Skin epidermis (tissue), 12 donors: ENCODE results near the gene KLRF2.
A peak's percentile ranks its signal among the peaks of the same experiment; 100 is the strongest.

Experiments
- H3K27ac ChIP-seq, 21 experiments: fragments of 200-600 bp; sonication (generic) in 11 of 21; one replicate each; pipeline ENCODE4 v1.5.0; 2020; ENCODE audit warnings: mild to moderate bottlenecking in 3 of 21, inconsistent platforms in 2 of 21, moderate library complexity in 2 of 21
- H3K4me3 ChIP-seq, 7 experiments: fragments of 200-600 bp; sonication (generic) in 2 of 7; one replicate each; pipeline ENCODE4 v1.5.0; 2020; ENCODE audit warnings: inconsistent platforms in 2 of 7, mild to moderate bottlenecking in 2 of 7, moderate library complexity in 1 of 7

The KLRF2 gene

DNA sequence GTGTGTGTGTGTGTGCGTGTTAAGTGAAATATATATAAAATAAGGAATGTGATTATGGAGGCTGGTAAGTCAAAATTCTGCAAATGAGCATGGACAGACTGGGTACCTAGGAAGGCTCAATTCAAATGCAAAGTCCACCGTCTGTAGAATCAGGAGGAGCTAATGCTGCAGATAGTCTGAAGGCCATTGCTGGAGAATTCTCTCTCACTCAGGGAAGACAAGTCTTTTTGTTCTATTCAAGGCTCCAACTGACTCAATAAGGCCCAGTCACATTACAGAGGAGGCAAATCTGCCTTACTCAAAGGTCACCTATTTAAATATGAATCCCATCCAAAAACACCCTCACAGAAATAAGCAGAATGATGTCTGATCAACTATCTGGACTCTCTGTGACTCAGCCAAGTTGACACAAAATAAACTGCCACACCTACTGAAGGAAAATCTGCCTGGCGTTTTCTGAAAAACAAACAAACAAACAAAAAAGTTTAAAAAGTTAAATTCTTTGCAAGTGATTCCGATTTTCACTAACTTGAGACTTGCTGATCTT is 684 bp upstream of the KLRF2 start:
- no peak overlapping the region for H3K27ac ChIP-seq
- H3K4me3 ChIP-seq: no peak overlapping the region

DNA sequence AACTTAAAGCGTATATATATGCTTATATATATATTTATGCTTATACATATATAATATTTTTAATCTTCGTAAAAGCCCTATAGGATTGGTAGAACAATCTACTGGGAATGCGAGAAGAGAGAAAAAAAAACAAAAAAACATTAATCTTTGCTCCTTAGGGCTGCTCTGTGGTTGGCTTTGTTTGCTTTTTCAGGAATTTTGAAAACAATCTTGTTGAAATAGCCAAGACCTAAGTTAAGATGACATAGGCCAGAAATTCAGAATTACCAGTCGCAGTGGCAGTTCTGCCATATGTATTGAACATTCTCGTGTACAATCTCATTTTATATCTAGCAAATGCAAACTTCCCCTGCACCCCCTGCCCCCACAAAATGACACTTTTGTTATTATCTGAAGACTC is 699 bp downstream of the KLRF2 start:
- H3K4me3 ChIP-seq: no peak overlapping the region
- peak overlapping the region in 1 of 21 experiments; percentile 19 for H3K27ac ChIP-seq

DNA sequence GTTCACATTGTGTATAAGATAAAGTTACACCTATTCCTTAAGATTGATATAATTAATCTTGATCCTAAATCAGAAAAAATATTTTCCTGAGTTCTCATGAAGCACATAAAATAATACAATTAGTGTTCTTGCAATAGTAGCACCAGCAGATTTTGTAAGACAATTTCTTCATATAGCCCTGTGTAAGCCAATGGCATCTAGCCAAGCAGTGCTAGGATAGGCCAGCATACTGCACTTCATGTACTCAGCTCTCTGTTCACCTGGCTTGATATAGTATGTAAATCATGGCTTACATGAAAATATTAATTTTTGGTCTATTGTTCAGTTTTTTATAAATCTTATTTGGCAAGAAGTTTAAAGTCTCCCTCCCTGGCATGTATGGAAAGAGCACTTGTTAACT is 1.9 kb downstream of the KLRF2 start:
- Histone ChIP-seq H3K27ac (peak overlapping the region in 1 of 21 experiments; percentile 47), H3K4me3 (no peak overlapping the region)

DNA sequence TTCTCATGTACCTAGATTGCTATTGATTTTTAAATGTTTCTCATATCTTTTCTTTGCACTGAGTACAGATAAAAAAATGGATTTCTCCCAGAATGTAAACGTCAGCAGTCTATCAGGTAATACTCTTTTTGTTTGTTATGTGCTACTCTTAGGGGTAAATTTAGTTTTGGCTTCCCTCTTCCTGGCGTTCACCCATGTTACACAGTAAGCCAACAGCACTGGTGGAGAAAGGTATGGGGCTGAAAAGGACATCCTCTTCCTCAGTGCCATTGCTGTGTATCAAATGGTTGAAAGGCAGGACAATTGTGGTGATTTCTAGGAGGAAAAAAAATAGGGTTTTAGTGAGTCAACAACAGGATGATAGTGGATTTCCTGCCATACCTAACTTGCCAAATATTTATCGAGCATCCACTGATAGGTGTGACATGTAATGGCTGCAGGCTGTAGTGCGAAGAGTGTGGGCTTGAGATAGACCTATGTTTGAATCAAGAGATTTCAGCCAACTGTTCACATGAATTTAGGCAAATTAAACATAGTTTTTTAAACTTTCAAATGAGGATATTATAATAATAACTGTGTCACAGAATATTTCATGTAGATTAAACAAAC is 7.5 kb downstream of the KLRF2 start:
- H3K4me3 ChIP-seq: no peak overlapping the region
- H3K27ac ChIP-seq: peak overlapping the region in 1 of 21 experiments; percentile 2

DNA sequence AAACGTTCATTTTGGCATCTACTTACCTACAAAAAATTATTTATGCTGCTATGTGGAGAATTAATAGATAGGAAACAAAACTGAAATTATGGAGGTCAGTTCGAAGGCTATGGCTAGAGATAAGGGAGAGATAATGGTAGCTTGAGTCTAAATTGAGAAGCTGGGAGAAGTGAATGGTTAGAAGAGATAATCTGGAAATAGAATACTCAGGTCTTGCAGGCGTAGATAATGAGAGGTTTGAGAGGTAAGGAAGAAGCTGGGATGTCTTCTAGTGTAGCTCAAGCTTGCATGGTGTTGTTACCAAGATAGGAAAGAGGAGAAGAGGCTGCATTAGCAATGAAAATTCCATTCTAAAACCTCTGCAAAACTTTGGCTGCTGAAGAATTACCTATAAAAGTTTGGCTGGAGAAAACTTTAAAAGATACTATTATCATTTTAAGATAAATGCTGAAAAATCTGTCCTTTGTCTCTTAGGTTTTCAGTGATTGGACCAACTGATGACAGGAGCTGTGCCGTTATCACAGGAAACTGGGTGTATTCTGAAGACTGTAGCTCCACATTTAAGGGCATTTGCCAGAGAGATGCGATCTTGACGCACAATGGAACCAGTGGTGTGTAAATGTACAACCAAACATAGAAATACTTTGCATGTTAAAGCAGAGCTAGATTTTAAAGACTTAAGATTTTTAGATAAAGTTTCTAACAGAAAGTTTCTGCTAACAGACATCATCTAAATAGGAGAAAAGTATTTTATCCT is 14.1 kb downstream of the KLRF2 start:
- no peak overlapping the region for H3K27ac ChIP-seq
- H3K4me3 ChIP-seq: no peak overlapping the region

DNA sequence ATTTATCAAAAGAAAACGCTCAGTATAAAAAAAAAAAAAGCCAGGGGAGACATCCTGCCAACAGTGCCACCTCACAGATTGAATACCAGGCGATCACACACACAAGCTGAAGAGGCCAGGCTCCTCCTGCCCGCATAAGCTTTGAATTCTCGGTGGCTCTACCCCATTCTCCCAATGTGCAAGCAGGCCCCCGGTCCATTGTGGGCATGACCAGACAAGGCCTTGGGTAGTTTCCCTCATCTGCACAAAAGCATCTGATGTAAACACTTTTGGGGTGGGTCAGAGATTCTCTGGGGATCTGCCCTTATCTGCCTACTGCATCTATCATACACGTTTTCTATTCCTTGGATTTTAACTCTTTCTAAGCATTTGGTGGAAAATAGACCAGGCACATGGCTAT is 16.2 kb downstream of the KLRF2 start:
- no peak overlapping the region for H3K4me3 ChIP-seq
- H3K27ac ChIP-seq: peak overlapping the region in 1 of 21 experiments; percentile 6

DNA sequence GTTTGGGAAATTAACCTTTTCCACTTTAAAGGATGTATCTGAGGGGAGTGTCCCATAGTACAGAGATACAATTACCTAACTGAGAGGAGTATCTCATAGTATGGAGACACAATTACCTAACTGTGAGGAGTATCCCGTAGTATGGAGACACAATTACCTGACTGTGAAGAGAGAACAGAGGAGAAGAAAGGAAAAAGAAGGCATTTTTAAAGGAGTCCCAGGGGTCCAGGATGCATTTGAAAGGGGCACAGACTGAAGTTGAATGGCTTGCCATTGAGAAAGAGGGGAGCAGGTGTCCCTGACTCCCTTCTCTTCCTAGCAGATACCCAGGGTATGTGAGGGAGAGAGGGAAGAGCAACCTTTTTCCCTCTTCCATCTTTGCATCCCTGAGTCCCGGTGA is 17.9 kb downstream of the KLRF2 start:
- H3K4me3 ChIP-seq: no peak overlapping the region
- no peak overlapping the region for H3K27ac ChIP-seq

DNA sequence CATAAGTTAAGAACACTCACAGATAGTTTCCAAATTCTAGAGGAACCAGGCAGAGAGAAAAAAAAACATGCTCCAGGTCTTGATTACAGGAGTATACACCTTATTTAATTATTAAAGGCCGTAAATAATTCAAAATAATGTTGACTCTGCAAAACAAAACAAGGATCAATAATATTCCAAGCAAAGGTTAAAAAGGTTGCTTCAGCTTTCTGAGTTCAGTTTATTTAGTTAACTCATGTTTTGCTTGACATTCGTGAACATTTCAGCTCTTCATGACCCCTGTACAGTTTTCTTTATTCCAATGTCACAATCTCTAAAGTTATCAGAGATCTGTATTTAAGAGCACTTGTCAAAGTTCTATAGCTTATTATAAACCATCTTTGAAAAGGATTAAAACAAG is 19.6 kb downstream of the KLRF2 start:
- Histone ChIP-seq H3K4me3 (no peak overlapping the region), H3K27ac (no peak overlapping the region)

DNA sequence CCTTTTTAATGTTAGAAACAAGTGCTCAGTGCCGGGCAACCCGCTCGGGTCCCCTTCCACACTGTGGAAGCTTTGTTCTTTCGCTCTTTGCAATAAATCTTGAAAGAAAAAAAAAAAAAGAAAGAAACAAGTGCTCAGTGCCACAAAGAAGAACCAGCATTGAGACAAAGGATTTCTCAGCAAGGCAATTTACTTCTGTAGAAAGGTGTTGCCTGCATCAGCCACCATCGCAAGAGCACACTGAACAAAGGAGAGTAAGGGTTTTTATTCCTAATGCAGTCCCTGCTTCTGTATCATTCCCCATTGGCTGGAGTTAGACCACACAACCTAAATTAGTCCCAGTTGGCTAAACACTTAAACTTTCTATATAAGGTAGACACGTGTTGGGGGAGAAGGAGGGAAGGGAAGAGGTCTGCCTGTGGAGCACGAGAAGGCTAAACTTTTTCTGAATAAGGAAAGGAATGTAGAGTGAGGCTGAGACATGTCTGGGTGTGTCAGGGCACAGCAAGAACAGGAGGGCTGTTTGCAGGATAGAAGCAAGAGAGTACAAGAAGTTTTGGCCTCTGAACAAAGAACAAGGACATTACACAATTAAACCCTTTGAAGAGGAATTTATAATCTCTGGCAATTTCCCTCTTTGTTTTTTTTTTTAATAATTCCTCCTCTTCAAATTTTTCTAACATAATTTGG is 21.4 kb downstream of the KLRF2 start:
- H3K4me3 ChIP-seq: no peak overlapping the region
- no peak overlapping the region for H3K27ac ChIP-seq

DNA sequence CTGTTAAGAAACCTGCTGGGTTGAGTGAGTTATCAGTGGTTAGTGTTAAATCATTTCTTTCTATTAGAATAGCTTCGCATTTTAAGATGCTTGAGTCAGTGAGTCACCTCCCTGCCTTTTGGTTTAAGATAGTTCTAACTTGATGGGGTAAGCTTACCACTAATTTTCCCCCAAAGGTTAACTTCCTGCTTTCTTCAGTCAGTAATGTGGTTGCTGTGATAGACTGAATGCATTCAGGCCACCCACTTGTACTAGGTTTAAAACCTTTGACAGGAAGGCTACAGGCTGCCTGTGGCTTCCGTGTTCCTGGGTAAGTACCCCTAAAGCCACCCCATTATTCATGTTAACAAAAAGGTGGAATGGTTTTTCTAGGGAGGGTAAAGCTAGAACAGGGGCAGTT is 25.6 kb downstream of the KLRF2 start:
- H3K27ac ChIP-seq: peak overlapping the region in 2 of 21 experiments; percentile 1 to 35
- no peak overlapping the region for H3K4me3 ChIP-seq

DNA sequence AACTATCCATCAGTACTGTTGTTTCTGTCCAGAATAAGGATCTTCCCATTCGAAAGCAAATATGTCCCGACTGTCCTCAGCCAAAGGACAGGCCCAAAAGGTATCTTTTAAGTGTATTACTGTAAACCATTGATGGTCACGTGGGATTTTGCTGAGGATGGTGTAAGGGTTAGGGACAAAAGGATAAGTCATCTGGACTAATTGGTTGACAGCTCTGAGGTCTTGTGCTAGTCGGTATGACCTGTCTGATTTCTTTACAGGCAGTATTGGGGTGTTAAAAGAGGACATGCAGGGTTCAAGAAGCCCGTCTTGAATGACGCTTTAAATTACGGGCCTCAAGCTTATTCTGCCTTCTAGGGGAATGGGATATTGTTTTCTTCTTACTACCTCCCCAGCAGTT is 26.5 kb downstream of the KLRF2 start:
- H3K27ac ChIP-seq: no peak overlapping the region
- H3K4me3 ChIP-seq: no peak overlapping the region

DNA sequence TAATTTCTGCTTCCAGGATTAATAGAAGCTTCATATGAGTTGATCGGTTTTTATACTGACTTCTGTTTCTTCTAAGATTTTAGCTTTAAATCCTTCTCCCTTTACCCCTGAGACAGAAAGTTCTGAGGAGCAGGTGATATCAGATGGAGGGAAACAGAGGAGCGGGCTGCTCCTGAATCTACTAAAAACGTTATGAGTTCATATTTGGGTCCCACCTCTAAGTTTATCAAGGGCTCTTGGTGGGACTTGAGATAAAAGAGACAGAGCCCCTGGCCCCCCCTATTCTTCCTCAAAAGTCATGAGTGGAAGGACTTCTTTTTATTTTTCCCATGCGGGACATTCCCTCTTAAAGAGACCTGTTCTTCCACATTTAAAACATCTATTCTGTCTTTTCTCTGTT is 27.1 kb downstream of the KLRF2 start:
- no peak overlapping the region for H3K4me3 ChIP-seq
- H3K27ac ChIP-seq: no peak overlapping the region

DNA sequence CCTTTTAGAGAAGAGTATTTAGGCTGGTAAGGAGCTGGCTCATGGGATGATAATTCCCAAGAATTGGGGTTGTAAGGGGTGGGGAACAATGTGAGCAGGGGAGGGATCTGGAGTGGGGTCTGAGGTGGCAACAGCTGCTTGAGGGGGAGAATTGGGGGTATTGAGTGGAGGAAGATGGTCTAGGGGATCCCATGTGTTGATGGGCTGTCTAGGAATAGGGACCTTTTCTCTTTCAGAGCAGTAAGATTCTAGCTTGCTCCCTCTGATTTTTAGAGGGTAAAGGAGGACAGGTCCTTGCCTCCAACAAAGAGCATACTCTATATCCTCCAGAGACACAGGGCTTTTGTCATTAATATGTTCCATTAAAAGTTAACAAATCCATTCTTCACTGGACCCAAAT is 28.4 kb downstream of the KLRF2 start:
- Histone ChIP-seq H3K27ac (no peak overlapping the region), H3K4me3 (no peak overlapping the region)

DNA sequence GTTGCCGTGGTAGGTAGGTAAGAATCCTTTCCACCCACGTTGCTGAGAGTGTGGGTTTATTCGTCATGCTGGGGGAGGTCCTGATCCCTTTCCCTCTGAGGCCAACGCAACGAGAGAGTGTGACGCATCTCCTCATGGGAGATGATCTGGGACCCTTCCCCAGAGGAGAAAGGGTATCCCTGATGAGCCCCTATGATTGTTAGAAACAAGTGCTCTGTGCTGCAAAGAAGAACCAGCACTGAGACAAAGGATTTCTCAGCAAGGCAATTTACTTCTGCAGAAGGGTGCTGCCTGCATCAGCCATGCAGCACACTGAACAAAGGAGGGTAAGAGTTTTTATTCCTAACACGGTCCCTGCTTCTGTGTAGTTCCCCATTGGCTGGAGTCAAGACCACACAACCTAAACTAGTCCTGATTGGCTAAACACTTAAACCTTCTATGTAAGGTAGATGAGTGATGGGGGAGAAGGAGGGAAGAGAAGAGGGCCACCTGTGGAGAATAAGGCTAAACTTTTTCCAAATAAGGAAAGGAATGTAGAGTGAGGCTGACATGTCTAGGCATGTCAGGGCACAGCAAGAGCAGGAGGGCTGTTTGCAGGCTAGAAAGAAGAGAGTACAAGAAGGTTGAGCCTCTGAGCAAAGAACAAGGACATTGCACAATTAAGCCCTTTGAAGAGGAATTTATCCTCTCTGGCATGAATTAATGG is 29.6 kb downstream of the KLRF2 start:
- peak overlapping the region in 1 of 21 experiments; percentile 48 for H3K27ac ChIP-seq
- H3K4me3 ChIP-seq: no peak overlapping the region

DNA sequence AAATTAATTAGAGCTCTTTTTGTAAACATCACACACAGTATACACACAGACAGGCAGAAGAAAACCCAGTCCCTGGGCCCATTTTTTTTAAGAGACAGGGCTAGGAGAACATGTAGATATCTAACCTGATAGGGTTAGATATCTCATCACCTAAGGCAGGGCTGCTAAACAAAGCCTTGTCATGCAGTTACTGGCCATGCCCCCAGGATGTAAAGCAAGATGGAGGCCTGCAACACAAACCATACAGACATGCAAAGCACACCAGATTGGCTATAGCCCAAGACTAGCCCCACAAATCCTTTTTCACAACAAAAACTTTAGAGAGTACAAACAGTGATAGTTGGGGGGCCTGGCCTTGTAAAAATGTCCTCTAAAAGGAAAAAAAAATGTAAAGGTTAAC is 30.4 kb downstream of the KLRF2 start:
- H3K27ac ChIP-seq: peak overlapping the region in 2 of 21 experiments; percentile 8 to 12
- H3K4me3 ChIP-seq: no peak overlapping the region

DNA sequence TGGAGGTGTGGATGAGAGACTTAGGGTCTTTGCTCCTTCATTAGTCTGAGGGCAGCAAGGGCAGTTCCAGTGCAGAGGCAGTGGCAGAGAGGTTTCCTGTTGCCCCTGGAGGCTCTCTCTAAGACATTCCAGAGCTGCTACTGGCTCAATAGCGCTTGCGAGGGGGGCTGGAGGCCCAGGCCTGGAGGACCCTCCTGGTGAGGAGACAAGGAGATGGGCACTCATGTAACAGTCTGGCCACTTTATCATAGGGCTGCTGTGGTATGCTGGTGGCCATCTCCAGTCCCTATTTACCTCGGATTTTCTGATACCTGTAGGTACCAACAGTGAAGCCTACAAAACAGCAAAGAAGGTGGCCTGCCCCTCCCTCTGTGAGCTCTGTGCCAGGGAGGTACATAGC is 38.2 kb downstream of the KLRF2 start:
- H3K4me3 ChIP-seq: no peak overlapping the region
- no peak overlapping the region for H3K27ac ChIP-seq

DNA sequence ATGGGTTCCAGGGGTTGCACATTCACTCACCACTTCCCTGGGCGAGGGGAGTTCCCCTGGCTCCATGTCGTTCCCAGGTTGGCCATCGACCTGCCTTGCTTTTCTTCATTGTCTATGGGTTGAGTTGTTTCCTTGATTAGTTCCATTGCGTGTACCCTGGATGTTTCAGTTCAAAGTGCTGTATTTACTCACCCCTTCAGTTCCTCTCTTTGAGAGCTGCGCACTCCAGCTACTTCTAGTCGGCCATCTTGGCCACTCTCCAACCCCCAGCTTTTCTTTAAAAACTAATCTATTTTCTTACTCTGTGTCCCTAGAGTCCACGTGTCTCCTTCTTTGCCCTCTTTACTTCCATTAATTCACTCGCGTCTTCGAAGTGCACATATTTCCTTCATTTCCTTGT is 39.2 kb downstream of the KLRF2 start:
- H3K4me3 ChIP-seq: no peak overlapping the region
- no peak overlapping the region for H3K27ac ChIP-seq

DNA sequence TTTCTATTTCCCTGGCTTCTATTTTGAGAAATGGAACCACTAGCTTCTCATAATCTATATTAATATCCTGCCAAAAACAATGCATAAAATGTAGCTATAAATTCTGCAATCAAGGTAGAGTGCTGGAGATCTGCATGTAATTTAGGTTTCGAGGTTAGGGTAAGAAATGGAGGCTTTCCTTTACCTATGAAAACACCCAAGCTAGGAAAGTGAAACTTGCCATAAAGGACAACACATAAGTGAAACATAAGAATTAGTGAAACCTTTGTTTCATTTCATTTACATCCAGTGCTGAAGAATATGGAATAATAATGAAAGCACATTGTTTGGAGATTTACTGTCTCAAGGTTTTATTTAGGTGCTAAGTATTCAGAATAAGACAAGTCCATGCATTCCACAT is 41.1 kb downstream of the KLRF2 start:
- H3K27ac ChIP-seq: no peak overlapping the region
- H3K4me3 ChIP-seq: no peak overlapping the region

DNA sequence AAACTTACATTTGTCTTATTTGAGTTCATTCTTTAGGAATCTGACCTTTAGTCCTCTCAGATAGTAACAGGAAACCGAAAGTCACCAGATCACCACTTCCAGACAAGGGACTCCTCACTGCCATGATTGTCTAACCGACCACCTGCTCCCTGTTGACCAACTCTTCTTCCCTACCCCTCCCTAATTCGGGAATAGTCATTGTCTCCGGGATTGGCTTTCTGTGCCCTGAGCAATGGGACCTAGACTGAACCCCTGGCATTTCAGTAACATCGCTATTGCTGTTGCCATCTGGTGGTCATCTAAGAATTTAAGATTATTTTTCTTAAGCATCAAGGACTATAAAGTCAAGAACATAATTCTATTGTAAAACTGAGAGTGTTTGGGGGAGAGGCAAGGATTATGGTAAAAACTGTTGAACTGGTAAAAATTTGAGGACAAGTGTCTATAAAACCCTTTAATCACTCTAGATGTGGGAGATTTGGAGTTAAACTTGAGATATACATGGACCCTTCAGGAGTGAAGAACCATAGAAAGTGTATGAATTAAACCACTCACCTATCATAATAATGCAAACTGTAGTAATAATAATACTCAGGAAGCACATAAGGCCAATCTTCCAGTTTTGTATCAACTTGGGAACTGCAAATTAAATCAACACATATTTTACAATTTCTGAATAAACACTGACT is 44.6 kb downstream of the KLRF2 start:
- Histone ChIP-seq H3K27ac (peak overlapping the region in 1 of 21 experiments; percentile 23), H3K4me3 (no peak overlapping the region)

DNA sequence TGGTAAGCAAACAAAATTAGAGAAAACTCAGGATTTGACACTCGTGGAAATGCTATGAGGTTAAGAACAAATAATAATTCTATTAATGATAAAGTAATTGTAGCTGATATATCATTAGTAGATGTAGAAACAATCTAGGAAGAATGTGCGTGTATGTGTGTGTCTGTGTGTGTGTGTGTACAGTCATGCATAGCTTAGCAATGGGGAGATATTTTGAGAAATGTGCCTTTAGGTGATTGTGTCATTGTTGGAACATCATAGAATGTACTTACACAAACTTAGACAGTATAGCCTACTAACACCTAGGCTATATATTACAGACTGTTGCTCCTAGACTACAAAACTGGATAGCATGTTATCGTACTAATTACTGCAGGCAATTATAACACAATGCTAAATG is 45.6 kb downstream of the KLRF2 start:
- Histone ChIP-seq H3K27ac (no peak overlapping the region), H3K4me3 (no peak overlapping the region)
